Muscle layer of duodenum (tissue), 2 donors: ENCODE measurements around the gene CLASP1.
"Not testable (repeated sequence)": the region's sequence is repeated elsewhere in the genome, so short reads cannot be mapped to it uniquely, and the experiment has no call there.

Source experiments
- H3K27ac ChIP-seq: one replicate; pipeline ENCODE4 v1.7.0; 2013; ENCODE audit warnings: mild to moderate bottlenecking, low read length
- H3K27me3 ChIP-seq: one replicate; pipeline ENCODE4 v1.7.0; 2013; ENCODE audit warnings: low read depth, mild to moderate bottlenecking, control low read depth, low read length
- H3K36me3 ChIP-seq, 2 donors: one replicate each; pipeline ENCODE4 v1.7.0; 2013; ENCODE audit warnings: low read length in 2 of 2, control low read depth in 1 of 2, mild to moderate bottlenecking in 1 of 2; ENCODE audit not compliant: insufficient read depth in 2 of 2, control insufficient read depth in 1 of 2
- H3K4me1 ChIP-seq, 2 donors: one replicate each; pipeline ENCODE4 v1.7.0; 2013; ENCODE audit warnings: low read length in 2 of 2, mild to moderate bottlenecking in 2 of 2, control low read depth in 1 of 2, moderate library complexity in 1 of 2; ENCODE audit not compliant: insufficient read depth in 2 of 2, control insufficient read depth in 1 of 2
- H3K4me3 ChIP-seq, 2 donors: one replicate each; pipeline ENCODE4 v1.7.0; 2013; ENCODE audit warnings: low read length in 2 of 2, low read depth in 1 of 2, mild to moderate bottlenecking in 1 of 2
- H3K9me3 ChIP-seq, 2 donors: one replicate each; pipeline ENCODE4 v1.7.0; 2013; ENCODE audit warnings: low read length in 2 of 2, control low read depth in 1 of 2, mild to moderate bottlenecking in 1 of 2; ENCODE audit not compliant: control insufficient read depth in 1 of 2
- donor health status: healthy.

The CLASP1 gene

DNA sequence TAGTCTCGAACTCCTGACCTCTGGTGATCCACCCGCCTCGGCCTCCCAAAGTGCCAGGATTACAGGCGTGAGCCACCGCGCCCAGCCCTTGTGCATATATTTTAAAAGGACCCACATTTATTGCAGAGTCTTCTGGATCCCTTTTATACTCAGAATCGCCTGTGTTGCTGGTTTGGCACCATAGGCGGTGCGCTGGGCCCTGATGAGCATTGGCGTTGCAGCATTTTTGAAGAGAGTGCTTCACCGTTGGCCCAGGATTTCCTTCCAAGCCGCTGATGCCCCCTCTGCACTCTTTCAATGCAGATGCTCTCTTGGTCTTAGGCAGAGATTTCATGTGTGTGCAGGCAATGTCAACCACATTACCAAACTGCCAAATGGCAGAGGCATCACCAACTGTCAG lies 350.8 kb downstream of the CLASP1 start:
- no peak overlapping the region for H3K27ac ChIP-seq
- H3K9me3 ChIP-seq: no peaks in the 10 kb centered on the region
- H3K4me1 ChIP-seq: no peaks in the 10 kb centered on the region
- H3K4me3 ChIP-seq: no peak overlapping the region
- no peaks in the 10 kb centered on the region for H3K27me3 ChIP-seq
- no peaks in the 10 kb centered on the region for H3K36me3 ChIP-seq

GRCh38 chr2:121297866-121298265 lies 351.4 kb downstream of the CLASP1 start:
- not testable (repeated sequence) for H3K36me3 ChIP-seq, H3K4me1 ChIP-seq, H3K27me3 ChIP-seq, H3K9me3 ChIP-seq, H3K27ac ChIP-seq, H3K4me3 ChIP-seq

DNA sequence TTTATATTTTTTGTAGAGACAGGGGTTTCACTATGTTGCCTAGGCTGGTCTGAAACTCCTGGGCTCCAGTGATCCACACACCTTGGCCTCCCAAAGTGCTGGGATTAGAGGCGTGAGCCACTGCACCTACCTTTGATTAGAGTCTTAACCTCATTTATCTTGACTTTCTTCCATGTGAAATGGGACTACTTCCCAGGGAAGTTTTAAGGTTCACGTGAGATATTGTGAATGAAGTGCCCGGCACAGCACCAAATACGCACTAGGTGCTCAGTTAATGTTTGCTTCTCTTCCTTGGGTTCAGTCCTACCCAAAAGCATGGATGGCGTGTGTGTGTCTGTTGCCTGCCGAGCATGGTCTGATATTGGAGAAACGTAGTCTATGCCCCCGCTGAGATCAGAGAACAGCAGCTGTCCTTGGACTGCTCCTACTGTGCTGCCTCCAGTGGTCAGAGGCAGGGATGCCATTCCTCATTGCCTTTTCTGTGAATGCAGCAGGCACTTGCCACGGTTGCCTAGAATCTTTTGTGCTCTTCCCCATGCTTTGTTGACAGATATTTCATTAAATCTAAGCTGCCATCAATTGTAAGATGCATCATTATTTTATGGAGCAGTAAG lies 351.9 kb downstream of the CLASP1 start:
- no peaks in the 10 kb centered on the region for H3K9me3 ChIP-seq
- no peaks in the 10 kb centered on the region for H3K4me1 ChIP-seq
- no peaks in the 10 kb centered on the region for H3K27me3 ChIP-seq
- no peaks in the 10 kb centered on the region for H3K36me3 ChIP-seq
- H3K4me3 ChIP-seq: no peak overlapping the region
- H3K27ac ChIP-seq: no peak overlapping the region

DNA sequence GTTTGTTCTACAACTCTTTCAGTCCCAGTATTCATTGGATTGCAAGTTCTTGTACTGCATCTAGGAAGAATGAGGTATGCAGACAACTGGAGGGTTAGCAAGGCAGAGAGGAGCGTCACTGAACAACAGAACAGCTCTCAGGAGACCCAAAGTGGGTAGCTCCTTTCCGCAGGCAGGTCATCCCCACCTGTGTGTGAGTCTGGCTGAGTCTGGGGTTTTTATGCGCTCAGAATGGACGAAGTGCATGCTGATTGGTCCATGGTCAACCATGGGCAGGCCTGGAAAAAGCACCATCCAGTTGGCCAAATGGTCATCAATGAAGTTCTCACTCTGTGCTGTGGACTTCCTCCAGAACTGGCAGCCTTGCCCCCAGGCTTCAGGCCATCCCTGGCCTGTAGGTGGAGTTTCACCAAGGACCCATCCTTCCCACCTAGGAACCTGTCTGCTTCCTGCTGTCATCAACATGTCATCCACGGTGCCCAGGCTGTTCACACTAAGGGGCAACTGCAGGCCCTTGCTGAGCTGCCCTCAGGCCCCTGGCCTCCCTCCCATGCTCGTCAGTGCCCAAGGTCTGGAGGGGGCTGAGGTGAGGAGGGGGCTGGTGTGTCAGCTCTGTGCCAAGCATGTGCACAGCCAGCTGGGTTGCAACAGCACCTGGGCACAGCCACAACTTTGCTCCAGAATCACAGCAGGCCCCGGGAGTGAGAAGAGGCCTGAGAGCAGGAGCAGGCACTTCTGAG lies 353.2 kb downstream of the CLASP1 start:
- no peak overlapping the region for H3K27ac ChIP-seq
- H3K27me3 ChIP-seq: no peaks in the 10 kb centered on the region
- H3K4me3 ChIP-seq: no peak overlapping the region
- no peaks in the 10 kb centered on the region for H3K36me3 ChIP-seq
- H3K4me1 ChIP-seq: no peaks in the 10 kb centered on the region
- H3K9me3 ChIP-seq: no peaks in the 10 kb centered on the region

DNA sequence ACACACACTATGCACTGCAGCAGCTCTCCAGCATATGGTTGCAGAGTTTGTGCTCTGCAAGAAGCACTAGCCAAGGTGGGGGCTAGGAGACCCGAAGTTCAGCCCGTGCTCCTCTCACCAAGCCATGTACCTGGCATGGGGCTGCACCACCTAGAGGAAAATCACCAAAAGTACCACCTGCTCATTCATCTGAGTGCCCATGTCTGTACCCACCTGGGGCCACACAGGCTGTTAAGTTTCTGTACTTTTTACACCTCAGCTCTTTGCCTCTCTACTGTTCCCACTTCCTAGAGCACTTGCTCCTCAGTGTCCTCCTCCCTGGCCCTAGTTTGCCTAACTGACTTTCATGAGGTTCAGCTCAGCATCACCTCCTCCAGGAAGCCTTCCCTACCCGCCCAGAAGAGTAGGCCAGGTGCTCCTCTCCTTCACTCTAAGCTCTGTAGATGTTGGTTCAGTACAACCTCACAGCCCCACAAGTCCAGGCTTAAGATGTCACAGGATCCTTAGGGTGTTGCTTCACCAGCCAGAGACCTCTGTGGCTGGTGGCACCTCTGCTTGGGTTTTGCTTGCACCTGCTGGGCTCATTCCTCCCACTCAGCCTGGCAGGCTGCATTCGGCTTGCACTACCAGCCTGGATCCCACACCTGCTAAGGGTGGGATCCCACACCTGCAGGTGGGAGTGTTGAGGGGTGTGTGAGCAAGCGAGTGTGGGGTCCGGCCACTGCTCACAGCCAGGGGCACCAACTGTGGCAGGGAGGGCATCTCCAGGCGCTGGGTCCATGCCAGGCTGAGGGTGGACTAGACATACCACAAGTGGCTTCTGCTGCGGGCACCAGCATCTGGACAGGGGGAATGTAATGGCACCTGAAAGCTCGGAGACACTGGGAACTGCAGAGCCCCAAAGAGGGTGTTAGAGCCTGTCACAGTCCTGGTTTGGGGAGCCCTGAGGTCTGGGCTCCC lies 354.1 kb downstream of the CLASP1 start:
- Histone ChIP-seq H3K4me1 (no peaks in the 10 kb centered on the region), H3K36me3 (no peaks in the 10 kb centered on the region), H3K9me3 (no peaks in the 10 kb centered on the region), H3K4me3 (no peak overlapping the region), H3K27me3 (no peaks in the 10 kb centered on the region), H3K27ac (no peak overlapping the region)

- Histone ChIP-seq H3K27me3 (no peaks in the 10 kb centered on the region), H3K4me3 (no peak overlapping the region), H3K4me1 (no peaks in the 10 kb centered on the region), H3K36me3 (no peaks in the 10 kb centered on the region), H3K27ac (no peak overlapping the region), H3K9me3 (no peaks in the 10 kb centered on the region)
Measured at GRCh38 chr2:121293450-121294325, 355.6 kb downstream of the CLASP1 start.

- Histone ChIP-seq H3K4me1 (no peaks in the 10 kb centered on the region), H3K27me3 (no peaks in the 10 kb centered on the region), H3K9me3 (no peaks in the 10 kb centered on the region), H3K4me3 (no peak overlapping the region), H3K27ac (no peak overlapping the region), H3K36me3 (no peaks in the 10 kb centered on the region)
Measured at GRCh38 chr2:121291251-121291580, 358.0 kb downstream of the CLASP1 start.

DNA sequence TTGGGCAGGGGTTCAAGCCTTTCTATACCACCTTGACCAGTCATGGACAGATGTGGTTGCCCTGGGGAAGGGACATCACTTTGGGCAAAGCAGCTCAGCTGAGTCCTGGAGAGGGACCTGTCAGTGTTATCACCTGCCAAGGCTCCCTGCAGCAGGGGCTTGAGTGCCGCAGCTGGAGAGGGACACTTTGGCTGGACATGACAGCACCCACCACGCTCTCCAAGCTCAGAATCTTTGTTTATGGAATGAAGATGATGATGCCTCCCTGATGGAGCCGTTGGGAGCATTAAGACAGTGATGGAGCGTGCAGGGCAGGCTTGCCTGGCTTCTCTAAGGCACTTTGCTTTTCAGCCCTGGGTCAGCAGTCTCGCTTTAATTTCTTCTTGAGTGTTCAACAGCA lies 360.0 kb downstream of the CLASP1 start:
- Histone ChIP-seq H3K4me1 (peaks cover 0 to 7% of the 10 kb centered on the region in 2 donors), H3K27me3 (no peaks in the 10 kb centered on the region), H3K27ac (no peak overlapping the region), H3K4me3 (no peak overlapping the region), H3K36me3 (no peaks in the 10 kb centered on the region), H3K9me3 (no peaks in the 10 kb centered on the region)

- Histone ChIP-seq H3K9me3 (no peaks in the 10 kb centered on the region), H3K27me3 (no peaks in the 10 kb centered on the region), H3K4me1 (peaks cover 0 to 10% of the 10 kb centered on the region in 2 donors), H3K27ac (no peak overlapping the region), H3K4me3 (no peak overlapping the region), H3K36me3 (no peaks in the 10 kb centered on the region)
Measured at GRCh38 chr2:121288454-121289231, 360.6 kb downstream of the CLASP1 start.

- peaks cover 0 to 10% of the 10 kb centered on the region in 2 donors for H3K4me1 ChIP-seq
- H3K27me3 ChIP-seq: peaks cover 6% of the 10 kb centered on the region
- no peaks in the 10 kb centered on the region for H3K36me3 ChIP-seq
- H3K4me3 ChIP-seq: no peak overlapping the region
- H3K9me3 ChIP-seq: no peaks in the 10 kb centered on the region
- no peak overlapping the region for H3K27ac ChIP-seq
Measured at GRCh38 chr2:121287956-121288355, 361.3 kb downstream of the CLASP1 start.
